Panc1 (cell line): ENCODE results near the gene BOLA2B.
"Not testable (repeated sequence)": the region's sequence is repeated elsewhere in the genome, so short reads cannot be mapped to it uniquely, and the experiment has no call there.

Source experiments
- POLR2AphosphoS5 ChIP-seq: IDR thresholded peaks from 2 replicates; pipeline ENCODE4 v1.6.1; 2012; ENCODE audit warnings: mild to moderate bottlenecking, low read depth, low read length, moderate library complexity
- TF ChIP-seq, protein P1 (sequence below): fragments of 450-650 bp; IDR thresholded peaks from 2 replicates; pipeline ENCODE4 v1.5.1; 2017; ENCODE audit warnings: mild to moderate bottlenecking

DNA sequence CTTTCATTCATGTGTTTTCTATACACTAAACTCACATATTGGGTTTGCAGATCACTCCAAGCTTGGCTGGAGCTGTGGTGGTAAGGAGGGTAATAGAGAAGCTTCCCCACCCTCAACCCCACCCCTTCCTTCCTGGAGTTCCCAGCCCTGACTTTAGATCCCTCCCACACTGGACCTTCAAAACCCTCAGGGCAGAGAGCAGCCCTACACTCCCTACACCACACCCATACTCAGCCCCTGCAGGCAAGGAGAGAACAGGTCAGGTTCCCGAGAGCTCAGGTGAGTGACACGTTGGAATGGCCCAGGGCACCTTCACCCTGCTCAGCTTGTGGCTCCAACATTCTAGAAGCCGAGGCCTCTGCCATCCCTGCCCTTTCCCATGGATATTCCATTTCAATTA is 5.6 kb upstream of the BOLA2B start, which contains the start of gene SULT1A3:
- TF ChIP-seq, protein P1, sequence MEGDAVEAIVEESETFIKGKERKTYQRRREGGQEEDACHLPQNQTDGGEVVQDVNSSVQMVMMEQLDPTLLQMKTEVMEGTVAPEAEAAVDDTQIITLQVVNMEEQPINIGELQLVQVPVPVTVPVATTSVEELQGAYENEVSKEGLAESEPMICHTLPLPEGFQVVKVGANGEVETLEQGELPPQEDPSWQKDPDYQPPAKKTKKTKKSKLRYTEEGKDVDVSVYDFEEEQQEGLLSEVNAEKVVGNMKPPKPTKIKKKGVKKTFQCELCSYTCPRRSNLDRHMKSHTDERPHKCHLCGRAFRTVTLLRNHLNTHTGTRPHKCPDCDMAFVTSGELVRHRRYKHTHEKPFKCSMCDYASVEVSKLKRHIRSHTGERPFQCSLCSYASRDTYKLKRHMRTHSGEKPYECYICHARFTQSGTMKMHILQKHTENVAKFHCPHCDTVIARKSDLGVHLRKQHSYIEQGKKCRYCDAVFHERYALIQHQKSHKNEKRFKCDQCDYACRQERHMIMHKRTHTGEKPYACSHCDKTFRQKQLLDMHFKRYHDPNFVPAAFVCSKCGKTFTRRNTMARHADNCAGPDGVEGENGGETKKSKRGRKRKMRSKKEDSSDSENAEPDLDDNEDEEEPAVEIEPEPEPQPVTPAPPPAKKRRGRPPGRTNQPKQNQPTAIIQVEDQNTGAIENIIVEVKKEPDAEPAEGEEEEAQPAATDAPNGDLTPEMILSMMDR = not testable (repeated sequence)
- TF ChIP-seq POLR2AphosphoS5 = not testable (repeated sequence)
